Keratinocyte (primary cell): ENCODE measurements around the gene LIG4.

Experiments used
- EZH2 ChIP-seq: IDR thresholded peaks from one replicate; pipeline ENCODE4 v1.6.1; 2012; ENCODE audit warnings: inconsistent platforms, mild to moderate bottlenecking, low read length, moderate library complexity
- TF ChIP-seq, protein P1 (sequence below), 3 experiments: IDR thresholded peaks in 1 of 3; conservative IDR thresholded peaks in 1 of 3; optimal IDR thresholded peaks in 1 of 3; 2 replicates in 2 of 3; 3 replicates in 1 of 3; pipeline versions ENCODE3 to v1.5.1; 2011; ENCODE audit warnings: low read length in 3 of 3, mild to moderate bottlenecking in 3 of 3, moderate library complexity in 2 of 3, control low read depth in 1 of 3, inconsistent platforms in 1 of 3; ENCODE audit not compliant: insufficient read depth in 2 of 3; ENCODE audit errors: extremely low read depth in 1 of 3

DNA sequence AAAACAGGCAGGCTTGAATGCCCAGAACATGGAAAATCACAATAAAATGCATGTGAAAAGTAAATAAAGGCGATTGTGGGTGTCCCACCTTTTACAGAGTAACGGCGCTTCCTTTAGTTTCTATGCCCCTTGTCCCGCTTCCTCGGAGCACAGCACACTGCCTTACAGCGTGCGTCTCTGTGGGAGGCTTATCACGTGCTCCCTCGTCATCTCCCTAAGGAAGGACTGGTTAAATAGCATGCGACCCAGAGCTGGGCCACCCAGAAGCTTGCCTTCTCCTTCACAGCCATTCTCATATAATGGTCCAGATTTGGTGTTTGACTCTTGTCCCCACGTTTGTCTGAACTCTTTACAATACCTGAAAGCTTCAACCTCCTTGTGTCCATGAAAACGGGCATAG lies 56.6 kb downstream of the LIG4 start:
- TF ChIP-seq, protein P1, sequence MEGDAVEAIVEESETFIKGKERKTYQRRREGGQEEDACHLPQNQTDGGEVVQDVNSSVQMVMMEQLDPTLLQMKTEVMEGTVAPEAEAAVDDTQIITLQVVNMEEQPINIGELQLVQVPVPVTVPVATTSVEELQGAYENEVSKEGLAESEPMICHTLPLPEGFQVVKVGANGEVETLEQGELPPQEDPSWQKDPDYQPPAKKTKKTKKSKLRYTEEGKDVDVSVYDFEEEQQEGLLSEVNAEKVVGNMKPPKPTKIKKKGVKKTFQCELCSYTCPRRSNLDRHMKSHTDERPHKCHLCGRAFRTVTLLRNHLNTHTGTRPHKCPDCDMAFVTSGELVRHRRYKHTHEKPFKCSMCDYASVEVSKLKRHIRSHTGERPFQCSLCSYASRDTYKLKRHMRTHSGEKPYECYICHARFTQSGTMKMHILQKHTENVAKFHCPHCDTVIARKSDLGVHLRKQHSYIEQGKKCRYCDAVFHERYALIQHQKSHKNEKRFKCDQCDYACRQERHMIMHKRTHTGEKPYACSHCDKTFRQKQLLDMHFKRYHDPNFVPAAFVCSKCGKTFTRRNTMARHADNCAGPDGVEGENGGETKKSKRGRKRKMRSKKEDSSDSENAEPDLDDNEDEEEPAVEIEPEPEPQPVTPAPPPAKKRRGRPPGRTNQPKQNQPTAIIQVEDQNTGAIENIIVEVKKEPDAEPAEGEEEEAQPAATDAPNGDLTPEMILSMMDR (optimal IDR thresholded peaks at IDR 0.05 in 1 of 3, IDR thresholded peaks at IDR 0.05 in 1 of 3, conservative IDR thresholded peaks at IDR 0.05 in 1 of 3; ENCODE audit: extremely low read depth in 1 of 3, insufficient read depth in 2 of 3, low read length in 3 of 3): no peak
- no peak for TF ChIP-seq EZH2
